Measurements from ENCODE around the gene FYB2. TPM values are rescaled to one million over a fixed set of nuclear protein-coding genes. Genes with fewer than 3 reads are reported as not detected.

The FYB2 gene, protein sequence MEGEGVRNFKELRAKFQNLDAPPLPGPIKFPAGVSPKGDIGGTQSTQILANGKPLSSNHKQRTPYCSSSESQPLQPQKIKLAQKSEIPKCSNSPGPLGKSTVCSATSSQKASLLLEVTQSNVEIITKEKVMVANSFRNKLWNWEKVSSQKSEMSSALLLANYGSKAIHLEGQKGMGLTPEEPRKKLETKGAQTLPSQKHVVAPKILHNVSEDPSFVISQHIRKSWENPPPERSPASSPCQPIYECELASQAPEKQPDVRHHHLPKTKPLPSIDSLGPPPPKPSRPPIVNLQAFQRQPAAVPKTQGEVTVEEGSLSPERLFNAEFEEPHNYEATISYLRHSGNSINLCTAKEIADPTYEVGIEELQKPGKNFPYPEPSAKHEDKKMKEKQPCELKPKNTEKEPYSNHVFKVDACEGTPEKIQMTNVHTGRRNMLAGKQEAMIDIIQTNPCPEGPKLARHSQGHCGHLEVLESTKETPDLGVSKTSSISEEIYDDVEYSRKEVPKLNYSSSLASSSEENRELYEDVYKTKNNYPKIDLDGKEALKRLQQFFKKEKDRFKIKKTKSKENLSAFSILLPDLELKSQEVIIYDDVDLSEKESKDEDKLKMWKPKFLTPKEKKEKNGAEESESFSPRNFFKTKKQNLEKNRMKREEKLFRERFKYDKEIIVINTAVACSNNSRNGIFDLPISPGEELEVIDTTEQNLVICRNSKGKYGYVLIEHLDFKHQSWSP
- 0.36 TPM for total RNA-seq

DNA sequence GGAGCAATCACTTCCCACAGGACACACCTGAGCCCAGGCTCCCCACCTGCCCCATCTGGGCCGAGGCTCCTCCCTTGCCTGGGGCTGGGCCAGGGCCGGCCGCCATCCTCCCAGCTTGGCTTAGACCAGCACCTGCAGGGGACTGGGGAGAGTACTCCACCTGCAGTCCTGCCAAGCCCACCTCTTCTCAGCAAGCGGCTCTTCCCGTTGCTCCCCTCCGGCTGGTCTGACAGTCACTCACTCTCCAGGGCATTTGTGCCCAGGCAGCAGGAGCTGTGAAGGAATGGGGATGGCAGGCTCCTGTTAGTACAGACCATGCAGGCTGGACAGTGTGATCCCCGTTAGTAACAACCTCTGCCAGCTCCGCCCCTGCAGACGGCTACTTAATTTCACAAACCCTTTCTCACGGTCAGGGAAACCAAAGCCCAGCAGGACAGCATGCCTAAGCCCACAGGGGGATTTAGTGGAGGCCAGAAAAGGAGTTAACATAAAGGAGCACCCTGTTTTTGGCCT, at the start of gene FYB2:
FYB2 (minus strand) TSS at position 18 of the 513 bp plus-strand sequence. CDS start 114 bp downstream, outside the sequence.
- ATAC-seq: peak; percentile 39

DNA sequence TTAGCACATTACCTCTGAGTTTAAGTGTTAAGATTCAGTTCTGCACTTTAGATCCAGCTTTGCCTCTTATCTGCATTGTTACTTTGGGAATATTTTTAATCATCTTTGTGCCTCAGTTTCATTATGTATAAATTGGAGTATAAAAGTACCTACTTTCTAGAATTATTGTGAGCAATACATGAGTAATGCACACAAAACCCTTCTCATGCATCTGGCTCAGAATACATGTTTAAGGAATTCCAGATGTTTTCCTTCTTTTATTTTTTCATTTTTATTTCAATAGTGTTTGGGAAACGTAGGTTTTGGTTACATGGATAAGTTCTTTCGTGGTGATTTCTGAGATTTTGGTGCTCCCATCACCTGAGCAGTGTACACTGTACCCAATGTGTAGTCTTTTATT, 49.6 kb upstream of the FYB2 start:
- ATAC-seq: no peak

DNA sequence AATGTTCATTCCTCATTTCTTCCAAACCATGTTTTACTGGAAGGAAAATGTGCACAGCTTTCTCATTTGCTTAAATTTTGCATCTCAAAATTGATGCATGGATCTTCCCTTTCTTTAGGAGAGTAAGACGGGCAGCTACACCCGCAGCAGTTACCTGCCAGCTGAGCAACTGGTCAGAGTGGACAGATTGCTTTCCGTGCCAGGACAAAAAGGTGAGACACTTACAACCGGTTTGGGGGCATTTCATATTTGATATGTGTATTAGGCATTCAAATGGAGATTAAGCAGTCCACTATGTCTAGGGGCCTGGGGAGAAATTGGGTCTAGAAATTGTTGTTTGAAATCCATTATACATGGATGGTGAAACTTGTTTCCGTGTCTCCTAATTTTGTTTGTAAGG, 48.3 kb upstream of the FYB2 start:
- ATAC-seq: peak; percentile 72

DNA sequence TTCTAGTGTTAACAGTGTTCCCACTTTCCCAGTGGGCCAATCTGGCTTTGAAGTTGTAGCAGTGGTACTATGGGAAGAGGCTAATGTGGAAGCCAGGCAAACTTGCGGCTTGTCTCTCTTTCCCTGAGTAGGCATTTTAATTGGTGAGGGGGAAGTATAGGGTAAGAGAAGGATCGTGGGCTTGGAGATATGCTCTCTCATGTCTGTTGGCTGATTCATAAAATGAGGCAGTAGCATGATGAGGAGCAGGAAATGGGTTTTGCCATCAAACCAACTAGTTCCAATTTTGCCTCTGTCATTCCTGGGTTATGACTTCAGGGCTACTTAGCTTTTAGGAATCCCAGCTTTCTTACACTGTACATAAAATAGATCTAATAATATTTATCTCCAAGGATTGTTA, 47.5 kb upstream of the FYB2 start:
- no peak for ATAC-seq

DNA sequence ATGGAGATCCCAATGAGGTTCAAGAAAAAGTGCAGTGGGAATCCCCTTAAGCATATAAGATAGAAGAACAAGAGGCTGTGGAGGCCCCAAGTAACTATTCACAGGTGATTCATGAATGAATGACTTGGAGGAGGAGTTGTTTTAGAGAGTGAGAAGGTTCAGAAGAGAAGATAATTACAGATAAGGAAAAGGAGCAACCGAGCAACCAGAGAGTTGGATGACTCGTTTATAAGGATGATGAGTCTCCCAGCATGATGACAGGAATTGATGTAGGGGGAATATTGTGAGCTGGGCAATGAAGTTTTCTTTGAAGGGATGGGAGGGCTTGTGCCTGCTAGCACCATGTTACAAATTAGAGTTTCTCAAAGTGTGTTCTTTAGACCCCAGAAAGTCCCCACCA, 45.2 kb upstream of the FYB2 start:
- no peak for ATAC-seq

DNA sequence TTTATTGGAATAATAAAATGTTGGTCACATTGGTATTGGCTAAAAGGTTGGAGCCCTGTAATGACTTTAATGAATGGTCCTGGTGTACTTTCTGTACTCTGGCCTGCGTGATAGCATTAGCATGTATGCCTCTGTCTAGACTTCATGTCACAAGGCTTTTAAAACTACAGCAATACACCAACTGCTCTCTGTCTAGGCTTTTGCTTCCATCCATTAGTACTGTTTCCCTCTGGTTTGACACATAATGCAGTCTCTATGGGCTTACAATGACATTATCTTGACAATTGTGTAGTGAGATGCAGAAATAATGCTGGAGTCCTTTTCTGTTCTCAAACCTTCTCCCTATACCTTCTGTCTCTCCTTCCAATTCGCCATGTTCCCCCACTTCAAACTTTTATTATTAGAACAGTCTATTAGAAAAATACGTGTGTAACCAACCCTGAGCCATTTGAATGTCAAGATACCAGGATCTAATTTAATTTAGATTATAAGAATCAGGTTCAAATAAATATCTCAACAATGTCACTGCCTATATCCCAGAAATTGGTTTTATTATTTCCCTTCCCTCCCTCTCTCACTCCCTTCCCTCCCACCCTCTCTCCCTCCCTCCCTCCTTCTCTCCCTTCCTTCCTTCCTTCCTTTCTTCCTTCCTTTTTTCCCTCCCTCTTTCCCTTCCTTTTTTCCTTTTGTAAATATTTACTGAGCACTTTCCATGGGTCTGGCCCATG, 44.2 kb upstream of the FYB2 start:
- no peak for ATAC-seq

DNA sequence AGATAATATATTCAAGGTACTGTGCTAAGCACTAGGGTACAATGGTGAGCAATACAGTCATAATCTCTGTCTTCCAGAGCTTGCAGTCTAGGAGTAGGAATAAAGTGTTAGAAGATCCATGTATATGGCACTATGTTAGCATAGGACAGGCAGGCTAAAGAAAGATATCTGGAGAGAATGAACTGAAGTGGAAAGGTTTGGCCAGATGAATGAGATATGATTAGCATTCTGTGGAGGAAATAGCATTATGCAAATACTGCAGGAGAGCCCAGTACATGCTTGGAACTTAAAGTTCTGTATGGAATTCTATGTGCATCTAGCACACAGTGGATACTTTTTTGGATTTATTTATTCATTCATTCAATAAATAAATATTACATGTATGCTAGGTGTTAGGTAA, 40.1 kb upstream of the FYB2 start:
- ATAC-seq: no peak

DNA sequence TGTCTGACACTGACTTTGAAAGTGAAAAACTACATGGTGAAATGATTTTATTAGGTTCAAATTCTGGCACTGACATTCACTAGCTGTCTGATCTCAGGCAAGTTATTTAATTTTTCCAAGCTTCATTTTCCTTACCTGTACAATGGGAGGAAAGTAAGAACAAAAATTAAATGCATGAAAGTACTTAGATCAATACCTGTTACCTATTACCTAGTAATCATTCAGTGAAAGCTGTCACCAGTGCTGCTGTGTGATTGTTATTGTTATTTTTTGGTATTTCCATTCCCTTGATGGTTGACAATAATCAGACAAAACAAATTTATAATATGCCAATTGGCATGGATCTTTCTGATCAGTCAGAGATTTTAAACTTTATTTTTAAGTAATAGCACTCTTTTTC, 37.0 kb upstream of the FYB2 start:
- no peak for ATAC-seq

DNA sequence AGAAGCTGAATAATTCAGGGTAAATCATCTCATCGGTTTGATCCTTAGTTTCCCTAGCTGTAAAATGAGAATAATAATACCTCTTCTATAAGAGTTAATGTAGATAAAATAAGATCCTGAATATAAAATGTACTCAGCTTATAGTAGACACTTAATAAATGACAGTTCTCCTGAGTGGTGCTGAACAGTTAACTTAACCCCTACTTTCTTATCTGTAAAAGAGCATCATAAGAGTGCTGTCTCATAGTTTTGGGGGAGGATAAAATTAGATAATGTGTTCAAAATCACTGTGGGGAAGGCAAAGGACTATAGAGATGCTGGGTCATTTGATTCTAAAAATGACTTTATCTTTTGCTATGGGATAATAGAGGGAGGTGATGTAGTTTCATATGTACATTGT, 36.0 kb upstream of the FYB2 start:
- ATAC-seq: no peak

DNA sequence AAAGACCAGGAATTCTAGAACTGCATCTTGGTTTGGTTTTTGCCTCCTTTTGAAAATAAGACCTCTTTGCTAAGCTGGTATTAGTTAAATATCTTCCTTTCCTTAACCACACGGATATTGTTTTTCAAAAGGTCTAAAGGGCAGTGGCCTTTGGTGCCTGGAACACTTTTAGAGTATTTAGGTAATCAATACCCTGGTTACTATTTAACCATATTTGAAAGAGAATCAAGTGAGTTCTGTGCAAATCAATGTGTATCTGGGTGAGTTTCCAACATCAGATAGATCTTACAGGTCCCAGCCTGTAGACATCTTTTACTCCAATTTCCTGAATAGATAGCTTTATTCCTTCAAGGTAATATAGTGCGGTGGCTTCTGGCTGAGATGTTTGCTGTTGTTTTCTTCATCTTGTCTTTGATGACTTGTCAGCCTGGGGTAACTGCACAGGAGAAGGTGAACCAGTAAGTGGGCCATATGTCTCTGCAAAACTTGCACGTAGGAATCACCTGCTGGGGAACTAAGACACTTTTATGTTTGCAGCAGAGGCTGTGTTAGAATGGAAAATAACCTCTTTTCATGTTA, 35.4 kb upstream of the FYB2 start, which contains the start of gene C8A:
C8A (plus strand) TSS at position 277 of the 579 bp plus-strand sequence; CDS start at position 382, 105 bp downstream.
- ATAC-seq: no peak

DNA sequence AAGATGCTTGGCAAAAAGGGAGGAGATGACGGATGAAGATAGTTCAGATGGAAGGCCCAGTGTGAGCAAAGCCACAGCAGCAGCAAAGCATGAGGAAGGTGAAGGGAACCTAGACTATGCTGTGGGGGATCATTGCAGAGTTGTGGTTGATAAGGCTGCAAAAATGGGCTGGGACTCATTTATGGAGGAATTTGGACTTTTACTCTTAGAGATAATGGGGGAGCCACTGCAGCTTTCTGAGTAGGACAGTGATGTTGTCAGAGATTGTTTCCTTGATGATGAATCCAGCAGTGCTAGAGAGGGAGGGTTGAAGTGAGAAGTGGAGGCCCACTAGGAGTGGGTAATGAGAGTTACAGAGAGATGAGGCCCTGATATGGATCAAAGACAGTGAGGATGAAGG, 33.3 kb upstream of the FYB2 start:
- ATAC-seq: no peak

DNA sequence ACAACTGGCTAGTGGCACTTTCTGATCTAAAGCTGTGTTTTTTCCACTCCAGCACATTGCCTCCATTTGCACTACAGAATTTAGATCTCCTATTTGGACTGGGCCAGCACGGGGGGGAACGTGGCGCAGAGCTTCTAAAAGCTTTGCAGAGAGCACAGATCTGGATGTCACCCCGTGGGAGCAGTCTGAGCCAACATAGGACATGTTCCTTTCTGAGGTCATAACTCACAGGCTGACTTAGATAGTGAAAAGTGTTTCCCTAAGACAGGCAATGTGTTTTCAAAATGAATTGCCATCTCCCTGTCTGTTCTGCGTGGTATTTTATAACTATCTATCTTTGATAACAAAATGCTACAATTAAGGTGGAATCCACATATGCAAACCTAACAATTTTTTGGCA, 31.7 kb upstream of the FYB2 start:
- no peak for ATAC-seq

DNA sequence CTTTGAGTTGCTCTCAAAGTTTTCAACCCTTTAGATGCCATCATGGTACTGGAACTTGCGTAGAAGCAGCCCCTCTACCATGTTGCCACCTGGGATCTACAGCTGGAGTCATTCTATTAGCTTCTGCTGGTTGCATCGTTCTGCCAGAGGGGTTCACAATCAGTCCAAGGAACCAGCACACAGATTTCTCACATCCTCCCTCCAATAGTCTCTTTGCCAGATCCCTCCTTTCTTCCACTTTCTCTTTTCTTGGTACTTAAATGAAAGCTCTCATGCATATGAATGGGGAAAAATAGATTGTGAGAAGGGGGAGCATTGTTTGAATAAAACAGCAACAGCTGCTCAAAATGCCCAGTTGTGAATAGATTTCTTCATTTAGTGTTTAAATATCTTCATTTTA, 31.2 kb upstream of the FYB2 start:
- ATAC-seq: no peak

DNA sequence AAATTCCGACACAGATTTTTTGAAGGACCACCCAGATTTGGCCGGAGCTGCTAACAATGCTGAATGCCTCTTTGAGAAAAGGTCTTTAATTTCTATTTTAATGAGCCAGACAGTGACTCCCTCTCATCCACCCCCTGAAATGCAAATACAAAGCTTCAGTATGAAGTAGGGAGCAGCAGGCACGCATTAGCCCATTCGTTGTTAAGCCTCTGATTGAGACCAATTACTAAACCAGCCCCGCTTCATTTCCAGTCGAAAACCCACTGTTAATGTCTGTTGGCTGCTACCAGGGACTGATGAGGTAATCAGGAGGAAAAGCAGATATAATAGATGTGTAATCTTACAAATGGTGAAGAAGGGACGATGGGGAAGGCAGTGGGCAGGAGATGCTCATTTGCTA, 30.5 kb upstream of the FYB2 start:
- ATAC-seq: no peak

DNA sequence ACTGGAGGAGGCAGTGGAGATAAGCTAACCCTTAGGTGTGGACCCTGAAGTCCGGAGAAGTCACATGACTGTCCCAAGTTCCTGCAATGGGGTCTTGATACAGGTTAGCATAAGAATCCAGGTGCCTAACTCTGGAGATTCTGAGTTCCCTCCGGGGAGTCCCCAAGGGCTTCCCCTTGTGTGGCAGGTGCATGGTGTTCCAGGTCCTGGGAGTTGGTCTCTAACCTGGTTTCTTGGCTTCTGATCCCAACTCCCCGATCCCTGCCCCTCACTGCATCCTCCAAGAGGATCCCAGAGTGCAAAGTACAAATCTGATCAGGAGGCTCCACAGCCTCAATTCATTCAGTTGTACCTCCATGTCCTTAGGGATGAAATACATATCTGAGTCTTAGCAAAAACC, 26.1 kb upstream of the FYB2 start:
- no peak for ATAC-seq

DNA sequence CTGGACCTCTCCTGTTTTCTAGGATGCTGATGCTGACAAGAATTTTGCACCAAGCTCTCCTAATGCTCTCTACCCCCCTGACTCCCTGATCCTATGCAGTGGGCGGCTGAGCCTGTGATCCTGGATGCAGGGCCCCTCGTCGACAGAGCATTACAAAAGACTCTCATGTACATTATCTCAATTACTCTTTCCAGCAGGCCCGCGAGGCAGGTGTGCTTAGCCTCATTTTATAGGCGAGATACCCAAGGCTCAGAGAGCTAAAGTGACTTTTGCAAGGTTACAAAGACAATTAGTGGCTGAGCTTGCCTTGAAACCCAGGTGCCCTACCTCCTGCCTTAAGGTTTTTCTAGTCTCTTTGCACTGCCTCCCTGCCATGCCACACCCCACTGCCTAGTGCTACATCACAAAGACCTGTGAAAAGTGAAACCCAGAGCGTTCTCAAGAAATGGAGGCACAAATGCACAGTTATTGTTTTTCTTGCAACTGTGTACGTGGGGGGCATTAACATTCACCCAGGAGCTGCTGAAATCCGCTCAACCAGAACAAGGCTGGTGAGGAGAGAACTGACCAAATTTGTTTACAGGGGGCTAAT, 25.4 kb upstream of the FYB2 start:
- ATAC-seq: no peak

DNA sequence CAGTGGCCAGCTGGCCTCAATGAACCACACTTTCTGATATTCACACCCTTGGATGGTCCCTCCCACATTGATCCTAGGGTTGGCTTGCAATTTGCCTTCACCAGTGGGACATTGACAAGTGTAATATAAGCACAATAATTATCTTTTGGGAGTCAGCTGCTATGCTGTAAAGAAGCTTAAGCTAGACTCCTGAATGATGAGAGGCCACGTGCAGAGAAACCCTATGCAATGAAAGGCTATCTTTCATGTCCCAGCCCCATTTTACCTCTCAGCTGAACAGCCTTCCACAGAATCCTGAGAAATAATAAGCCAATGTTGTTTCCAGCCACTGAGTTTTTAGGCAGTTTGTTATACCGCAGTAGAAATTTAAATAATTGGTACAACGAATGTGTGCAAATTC, 24.3 kb upstream of the FYB2 start:
- ATAC-seq: no peak

DNA sequence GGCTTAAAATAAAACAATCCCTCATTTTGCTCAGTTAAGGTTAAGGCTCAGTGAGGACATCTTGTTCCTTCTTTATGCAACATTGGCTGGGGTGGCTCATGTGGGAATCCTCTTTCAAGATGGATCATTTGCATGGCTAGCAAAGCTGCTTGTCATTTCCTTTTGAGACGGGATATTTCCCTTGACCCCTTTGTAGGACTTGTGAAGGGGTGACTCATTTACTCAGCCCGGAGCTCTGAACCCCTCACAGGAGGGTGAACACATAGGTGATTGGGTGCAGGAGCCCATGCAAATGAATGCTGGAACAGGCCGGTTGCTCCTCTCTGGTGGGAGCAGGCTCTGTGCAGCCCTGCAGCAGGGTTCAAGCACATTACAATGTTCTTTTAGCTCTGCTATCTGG, 19.6 kb upstream of the FYB2 start:
- no peak for ATAC-seq

DNA sequence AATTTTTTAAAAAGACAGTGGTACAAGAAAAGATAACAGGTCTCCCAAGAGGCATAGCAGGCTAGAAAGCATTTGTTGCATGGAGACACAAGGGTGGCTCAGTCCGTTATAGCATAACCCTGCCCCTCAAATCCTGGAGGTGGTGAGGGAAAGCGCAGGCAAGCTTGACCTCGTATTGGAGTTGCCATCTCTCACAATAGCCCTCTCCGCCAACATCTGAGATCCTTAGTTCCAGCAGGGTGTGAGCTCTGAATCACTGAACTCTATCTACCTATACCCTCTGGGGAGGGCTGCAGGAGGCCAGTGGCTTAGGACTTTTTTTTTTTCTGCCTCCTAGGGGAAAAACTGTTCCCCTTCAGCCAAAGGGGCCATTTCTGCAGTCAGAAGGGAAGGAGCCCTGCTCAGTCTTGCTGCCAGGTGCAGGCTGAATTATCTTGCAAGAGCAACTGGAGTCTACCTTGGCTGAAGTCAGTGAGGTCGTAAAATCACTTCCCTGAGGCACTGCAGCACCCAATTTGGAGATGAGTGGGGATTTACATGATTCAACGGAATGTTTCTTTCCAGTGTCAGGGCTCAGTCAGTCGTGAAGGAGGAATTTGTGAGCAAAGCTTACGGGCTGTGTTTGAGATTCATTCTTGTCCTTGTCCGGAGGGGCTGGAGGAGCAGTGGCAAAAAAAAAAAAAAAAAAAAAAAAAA, 18.2 kb upstream of the FYB2 start:
- no peak for ATAC-seq

DNA sequence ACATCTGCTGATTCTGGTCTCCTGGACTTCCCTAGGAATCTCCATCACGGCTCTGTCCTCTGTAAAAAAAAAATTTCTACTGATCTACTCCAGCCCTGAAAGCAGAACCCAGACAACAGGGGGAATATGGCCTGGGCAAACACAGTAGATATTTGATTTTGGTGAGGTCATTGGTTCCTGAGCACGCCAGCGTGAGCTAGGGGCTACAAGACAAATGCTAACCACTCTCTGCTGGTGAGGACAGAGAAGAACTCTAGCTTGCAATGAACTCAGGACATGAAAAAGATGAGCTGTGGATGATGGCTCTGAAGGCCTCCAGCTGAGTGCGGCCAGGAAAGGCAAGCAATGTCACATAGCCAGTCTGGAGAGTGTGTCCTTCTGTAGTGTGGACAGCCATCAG, 17.2 kb upstream of the FYB2 start:
- no peak for ATAC-seq

DNA sequence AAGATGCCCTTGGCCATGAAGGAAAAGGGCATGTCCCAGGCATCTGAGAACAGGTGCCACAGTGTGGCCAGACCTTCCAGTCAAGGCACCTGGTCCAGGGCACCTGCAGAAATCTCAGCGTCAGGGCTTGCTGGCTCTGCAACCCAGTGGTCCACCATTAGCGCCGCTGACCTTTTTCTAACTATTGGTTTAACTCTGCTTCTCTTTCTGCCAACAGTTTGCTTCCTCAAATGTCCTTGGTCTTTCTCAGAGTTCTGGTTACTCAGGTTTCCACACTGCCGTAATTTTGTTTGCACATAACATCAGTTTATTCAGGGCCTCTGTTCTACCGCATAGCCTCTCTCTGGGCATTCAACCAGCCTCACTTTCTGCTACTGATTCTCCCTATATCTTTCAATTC, 16.5 kb upstream of the FYB2 start:
- ATAC-seq: no peak

Measured in esophagus mucosa (tissue), 1 donor.